ENCODE data around the gene NCSTN.

Gene NCSTN

DNA sequence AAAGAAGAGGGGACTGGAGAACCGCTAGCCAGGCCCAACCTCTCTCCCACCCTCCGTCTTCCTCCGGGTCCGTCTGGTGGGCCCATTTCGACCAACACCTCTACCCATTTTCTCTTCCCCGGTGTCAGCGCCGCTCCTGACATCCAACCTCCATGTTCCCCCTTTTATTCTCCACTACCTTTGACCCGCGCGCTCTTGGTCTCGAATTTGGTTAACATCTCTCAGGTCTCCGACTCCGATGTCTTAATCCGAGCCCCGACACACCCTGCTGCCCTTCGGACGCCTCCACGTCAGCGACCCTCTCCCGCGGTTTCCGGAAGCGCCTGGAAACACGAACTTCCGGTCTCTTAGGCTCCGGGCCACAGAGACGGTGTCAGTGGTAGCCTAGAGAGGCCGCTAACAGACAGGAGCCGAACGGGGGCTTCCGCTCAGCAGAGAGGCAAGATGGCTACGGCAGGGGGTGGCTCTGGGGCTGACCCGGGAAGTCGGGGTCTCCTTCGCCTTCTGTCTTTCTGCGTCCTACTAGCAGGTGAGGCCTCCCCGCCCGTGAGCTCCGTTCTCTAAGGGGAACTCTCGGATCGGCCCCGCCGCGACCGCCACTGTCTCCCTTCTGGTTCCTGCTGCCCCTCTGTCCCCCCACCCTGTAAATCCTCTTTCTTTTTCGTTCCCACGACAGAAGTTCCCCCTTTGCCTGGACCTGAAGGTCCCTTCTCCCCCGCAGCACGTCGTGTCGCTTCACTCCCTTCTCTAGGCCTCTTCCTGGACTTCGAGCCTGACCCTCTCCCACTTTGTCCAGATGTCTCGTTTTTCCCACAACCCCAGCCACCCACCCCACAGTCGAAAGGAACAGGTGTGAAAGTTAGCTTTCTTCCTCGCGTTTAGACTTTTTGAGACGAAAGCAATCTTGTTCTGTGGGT is at the start of gene NCSTN, which contains the start of gene COPA:
TSS of gene NCSTN (plus strand) at position 431 of the 917 bp plus-strand sequence. CDS start at position 445, 14 bp downstream.
TSS of gene COPA (minus strand) at position 298 of the 917 bp plus-strand sequence. CDS start at position 218, 80 bp downstream.
- peak within 1 kb of the TSS; percentile 67 to 92 for H3K4me3 ChIP-seq (replicated peaks in 1 of 2; ENCODE audit: low read depth in 2 of 2, low read length in 2 of 2)
- DNase-seq (ENCODE audit: low read depth in 2 of 2): peak; percentile 98
- TF ChIP-seq, protein P1, sequence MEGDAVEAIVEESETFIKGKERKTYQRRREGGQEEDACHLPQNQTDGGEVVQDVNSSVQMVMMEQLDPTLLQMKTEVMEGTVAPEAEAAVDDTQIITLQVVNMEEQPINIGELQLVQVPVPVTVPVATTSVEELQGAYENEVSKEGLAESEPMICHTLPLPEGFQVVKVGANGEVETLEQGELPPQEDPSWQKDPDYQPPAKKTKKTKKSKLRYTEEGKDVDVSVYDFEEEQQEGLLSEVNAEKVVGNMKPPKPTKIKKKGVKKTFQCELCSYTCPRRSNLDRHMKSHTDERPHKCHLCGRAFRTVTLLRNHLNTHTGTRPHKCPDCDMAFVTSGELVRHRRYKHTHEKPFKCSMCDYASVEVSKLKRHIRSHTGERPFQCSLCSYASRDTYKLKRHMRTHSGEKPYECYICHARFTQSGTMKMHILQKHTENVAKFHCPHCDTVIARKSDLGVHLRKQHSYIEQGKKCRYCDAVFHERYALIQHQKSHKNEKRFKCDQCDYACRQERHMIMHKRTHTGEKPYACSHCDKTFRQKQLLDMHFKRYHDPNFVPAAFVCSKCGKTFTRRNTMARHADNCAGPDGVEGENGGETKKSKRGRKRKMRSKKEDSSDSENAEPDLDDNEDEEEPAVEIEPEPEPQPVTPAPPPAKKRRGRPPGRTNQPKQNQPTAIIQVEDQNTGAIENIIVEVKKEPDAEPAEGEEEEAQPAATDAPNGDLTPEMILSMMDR (IDR thresholded peaks at IDR 0.05; ENCODE audit: low read depth, low read length): peak; percentile 6

DNA sequence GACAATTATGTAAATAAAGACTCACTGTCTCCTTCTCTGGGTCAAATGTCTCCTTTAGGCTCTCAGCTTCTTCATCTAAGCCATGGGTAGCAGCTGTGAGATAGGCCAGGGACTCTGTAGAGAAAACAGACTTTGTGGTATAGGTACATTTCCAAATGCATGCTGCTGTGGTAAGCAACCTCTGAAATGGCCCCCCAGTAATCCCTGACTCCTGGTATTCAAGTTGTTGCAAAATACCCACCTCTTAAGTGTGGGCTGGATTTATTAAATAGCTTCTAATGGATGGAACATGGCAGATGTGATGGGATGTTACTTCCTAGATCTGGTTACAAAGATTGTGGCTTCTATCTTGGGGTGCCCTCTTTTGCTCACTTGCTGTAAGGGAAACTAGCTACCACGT is 47.1 kb upstream of the NCSTN start:
- no peak for DNase-seq (ENCODE audit: low read depth in 2 of 2)
- TF ChIP-seq, protein P1 (IDR thresholded peaks at IDR 0.05; ENCODE audit: low read depth, low read length): no peak
- H3K4me3 ChIP-seq (replicated peaks in 1 of 2; ENCODE audit: low read depth in 2 of 2, low read length in 2 of 2): no peak overlapping the region

DNA sequence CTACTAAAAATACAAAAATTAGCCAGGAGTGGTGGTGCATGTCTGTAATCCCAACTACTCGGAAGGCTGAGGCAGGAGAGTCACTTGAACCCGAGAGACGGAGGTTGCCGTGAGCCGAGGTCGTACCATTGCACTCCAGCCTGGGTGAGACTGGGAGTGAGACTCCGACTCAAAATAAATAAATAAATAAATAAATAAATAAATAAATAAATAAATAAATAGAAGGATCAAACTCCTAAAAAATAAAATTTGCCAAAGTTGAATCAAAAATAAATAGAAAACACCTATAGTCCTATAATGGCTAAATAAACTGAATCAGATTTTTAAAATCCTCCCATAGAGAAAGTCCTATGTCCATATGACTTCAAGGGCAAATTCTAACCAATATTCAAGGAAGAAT is 43.0 kb upstream of the NCSTN start:
- TF ChIP-seq, protein P1 (IDR thresholded peaks at IDR 0.05; ENCODE audit: low read depth, low read length): no peak
- no peak overlapping the region for H3K4me3 ChIP-seq (replicated peaks in 1 of 2; ENCODE audit: low read depth in 2 of 2, low read length in 2 of 2)

DNA sequence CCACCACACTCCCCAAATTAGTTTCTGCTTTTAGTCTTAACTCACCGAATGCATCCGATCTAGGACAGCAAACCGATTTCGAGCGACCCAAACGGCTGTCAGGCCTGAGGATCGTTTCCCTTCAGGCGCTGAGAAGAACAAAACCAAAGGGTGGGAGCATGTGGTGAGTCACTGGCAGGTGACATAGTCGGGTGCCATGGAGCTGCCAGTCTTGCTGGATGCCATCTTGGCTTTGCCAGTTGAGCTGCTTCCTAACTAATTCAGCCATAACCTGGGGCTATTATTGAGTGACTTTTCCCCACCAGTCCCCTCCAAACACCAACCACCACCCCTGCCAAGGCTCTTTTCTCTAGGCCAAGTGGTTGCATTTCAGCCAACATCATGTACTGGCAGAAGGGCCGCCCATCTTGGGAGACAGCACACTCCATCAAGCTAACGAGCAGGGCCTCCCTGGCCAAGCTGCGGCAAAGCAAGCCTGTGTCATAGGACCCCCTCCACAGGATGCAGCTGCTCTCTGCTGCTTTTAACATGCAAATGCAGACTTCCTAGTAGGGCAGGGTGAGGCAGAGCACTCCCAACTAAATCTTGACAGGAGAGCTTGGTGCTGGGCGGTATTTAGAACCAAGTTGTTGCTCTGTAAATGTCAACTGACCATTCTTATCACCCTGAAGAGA is 35.9 kb upstream of the NCSTN start:
- DNase-seq (ENCODE audit: low read depth in 2 of 2): no peak
- H3K4me3 ChIP-seq (replicated peaks in 1 of 2; ENCODE audit: low read depth in 2 of 2, low read length in 2 of 2): no peak overlapping the region
- TF ChIP-seq, protein P1 (IDR thresholded peaks at IDR 0.05; ENCODE audit: low read depth, low read length): no peak

More for the DNA sequence above, 43.0 kb upstream of the NCSTN start:
- no peak for DNase-seq (ENCODE audit: low read depth in 2 of 2)

DNA sequence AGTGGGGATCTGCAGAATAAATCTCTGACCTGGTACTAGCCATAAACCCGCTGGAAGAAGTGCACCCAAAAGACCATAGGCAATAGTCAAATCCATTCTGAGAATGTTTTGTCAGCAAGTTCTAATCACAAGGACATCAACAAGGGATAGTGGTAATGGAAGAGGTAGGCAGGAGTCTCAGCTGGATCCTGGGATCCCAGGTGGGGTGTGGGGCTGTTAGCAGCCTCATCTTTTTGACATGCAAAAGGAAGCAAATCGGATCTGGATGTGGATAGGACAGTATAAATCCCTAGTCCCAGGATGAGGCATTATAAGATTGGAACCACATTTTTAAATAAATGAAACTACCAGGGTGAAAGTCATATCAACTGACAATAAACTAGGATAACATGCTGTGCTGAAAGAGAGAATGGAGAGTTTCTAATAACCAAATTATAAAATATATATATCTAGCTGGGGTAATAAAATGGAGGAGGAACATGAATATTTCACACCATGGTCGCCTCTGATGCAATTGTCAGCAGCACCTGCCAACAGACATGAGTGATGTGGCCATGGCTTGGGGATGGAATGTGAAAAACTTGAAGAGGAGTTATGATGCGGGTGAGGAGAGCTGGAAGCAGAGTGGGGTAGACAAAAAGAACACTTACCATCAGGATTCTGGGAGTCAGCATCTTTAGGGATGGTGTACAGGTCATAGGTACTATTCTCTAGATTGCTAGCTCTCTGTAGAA is 34.6 kb upstream of the NCSTN start:
- TF ChIP-seq, protein P1 (IDR thresholded peaks at IDR 0.05; ENCODE audit: low read depth, low read length): no peak
- no peak overlapping the region for H3K4me3 ChIP-seq (replicated peaks in 1 of 2; ENCODE audit: low read depth in 2 of 2, low read length in 2 of 2)
- peak in 1 of 2 donors; percentile 28 for DNase-seq (ENCODE audit: low read depth in 2 of 2)

DNA sequence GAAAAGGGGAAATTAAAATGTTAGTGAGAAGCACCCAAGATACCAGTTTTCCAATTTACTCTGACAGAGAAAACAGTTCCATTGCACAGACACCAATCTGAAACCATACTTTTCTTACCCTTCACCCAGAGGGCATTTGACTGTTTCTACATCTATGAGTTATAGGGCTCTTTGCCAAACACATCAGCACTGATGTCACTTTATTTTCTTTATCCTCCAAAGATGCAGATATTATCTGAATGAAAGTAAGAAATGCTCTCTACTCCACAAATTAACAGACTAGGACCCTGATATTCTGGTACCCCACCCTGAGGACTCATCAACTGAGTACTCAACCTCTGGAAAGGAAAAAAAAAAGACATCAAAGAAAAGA is 34.0 kb upstream of the NCSTN start:
- TF ChIP-seq, protein P1 (IDR thresholded peaks at IDR 0.05; ENCODE audit: low read depth, low read length): no peak
- H3K4me3 ChIP-seq (replicated peaks in 1 of 2; ENCODE audit: low read depth in 2 of 2, low read length in 2 of 2): no peak overlapping the region
- peak; percentile 40 to 68 for DNase-seq (ENCODE audit: low read depth in 2 of 2)

Measured in cardiac fibroblast (primary cell).